SK-N-SH (cell line): ENCODE measurements around the gene TAF11L11.
"Not testable (repeated sequence)": the region's sequence is repeated elsewhere in the genome, so short reads cannot be mapped to it uniquely, and the experiment has no call there.

Experiments
- CHD2 ChIP-seq: fragments of 150-350 bp; IDR thresholded peaks from 2 replicates; pipeline ENCODE4 v1.6.1; 2018; ENCODE audit warnings: low read length; ENCODE audit not compliant: partially characterized antibody
- EZH2phosphoT487 ChIP-seq: fragments of 200-600 bp; sonication (generic); IDR thresholded peaks from 2 replicates; pipeline ENCODE4 v1.6.1; 2017; ENCODE audit warnings: low read depth, mixed run types, mild to moderate bottlenecking, antibody characterized with exemption, moderate library complexity, borderline replicate concordance
- FOXJ3 ChIP-seq: sonication (generic); formaldehyde crosslinking; IDR thresholded peaks from 2 replicates; pipeline ENCODE4 v1.5.1; 2020; ENCODE audit warnings: mild to moderate bottlenecking, missing genetic modification reagents
- FOXM1 ChIP-seq: IDR thresholded peaks from 2 replicates; pipeline ENCODE4 v1.4.0; 2012; ENCODE audit warnings: low read depth, mild to moderate bottlenecking
- JUND ChIP-seq: IDR thresholded peaks from 2 replicates; pipeline ENCODE4 v1.4.0; 2012
- MEF2A ChIP-seq: IDR thresholded peaks from 2 replicates; pipeline ENCODE4 v1.4.0; 2012; ENCODE audit warnings: low read depth, borderline replicate concordance
- NFIC ChIP-seq: IDR thresholded peaks from 2 replicates; pipeline ENCODE4 v1.4.0; 2012; ENCODE audit warnings: borderline replicate concordance
- POLR2AphosphoS5 ChIP-seq: IDR thresholded peaks from 2 replicates; pipeline ENCODE4 v1.6.1; 2012; ENCODE audit warnings: low read depth, low read length
- TF ChIP-seq, protein P1 (sequence below): fragments of 200-600 bp; sonication (generic); IDR thresholded peaks from 2 replicates; pipeline ENCODE4 v1.6.1; 2017; ENCODE audit warnings: antibody characterized with exemption, mild to moderate bottlenecking, moderate library complexity
- TF ChIP-seq, protein P2 (sequence below): IDR thresholded peaks from 2 replicates; pipeline ENCODE4 v1.4.0; 2012; ENCODE audit warnings: low read depth

DNA sequence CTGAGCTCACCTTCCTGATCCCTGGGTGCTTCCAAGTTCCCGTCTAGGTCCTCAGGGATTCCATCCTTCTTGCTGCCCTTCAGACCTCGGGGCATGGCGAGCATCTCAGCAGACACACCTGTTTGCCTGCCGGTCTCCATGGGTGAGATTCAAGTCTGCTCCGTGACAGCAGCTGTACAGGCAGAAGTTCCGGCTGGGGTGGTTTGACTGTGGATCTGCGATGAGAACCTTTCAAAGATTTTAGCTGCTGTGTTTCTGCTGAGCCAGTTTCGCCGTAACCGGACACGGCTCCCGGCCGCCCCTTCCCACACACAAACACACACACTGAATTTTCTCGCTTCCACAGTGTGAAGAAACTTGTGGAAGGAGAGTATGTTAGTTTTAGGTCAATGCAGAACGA lies 9.7 kb upstream of the TAF11L11 start, which contains the start of gene TAF11L9:
- TF ChIP-seq, protein P1, sequence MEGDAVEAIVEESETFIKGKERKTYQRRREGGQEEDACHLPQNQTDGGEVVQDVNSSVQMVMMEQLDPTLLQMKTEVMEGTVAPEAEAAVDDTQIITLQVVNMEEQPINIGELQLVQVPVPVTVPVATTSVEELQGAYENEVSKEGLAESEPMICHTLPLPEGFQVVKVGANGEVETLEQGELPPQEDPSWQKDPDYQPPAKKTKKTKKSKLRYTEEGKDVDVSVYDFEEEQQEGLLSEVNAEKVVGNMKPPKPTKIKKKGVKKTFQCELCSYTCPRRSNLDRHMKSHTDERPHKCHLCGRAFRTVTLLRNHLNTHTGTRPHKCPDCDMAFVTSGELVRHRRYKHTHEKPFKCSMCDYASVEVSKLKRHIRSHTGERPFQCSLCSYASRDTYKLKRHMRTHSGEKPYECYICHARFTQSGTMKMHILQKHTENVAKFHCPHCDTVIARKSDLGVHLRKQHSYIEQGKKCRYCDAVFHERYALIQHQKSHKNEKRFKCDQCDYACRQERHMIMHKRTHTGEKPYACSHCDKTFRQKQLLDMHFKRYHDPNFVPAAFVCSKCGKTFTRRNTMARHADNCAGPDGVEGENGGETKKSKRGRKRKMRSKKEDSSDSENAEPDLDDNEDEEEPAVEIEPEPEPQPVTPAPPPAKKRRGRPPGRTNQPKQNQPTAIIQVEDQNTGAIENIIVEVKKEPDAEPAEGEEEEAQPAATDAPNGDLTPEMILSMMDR = not testable (repeated sequence)
- TF ChIP-seq JUND; FOXJ3 (CRISPR knock-in tag); MEF2A; NFIC; FOXM1; POLR2AphosphoS5; EZH2phosphoT487; CHD2: not testable (repeated sequence)
- TF ChIP-seq, protein P2, sequence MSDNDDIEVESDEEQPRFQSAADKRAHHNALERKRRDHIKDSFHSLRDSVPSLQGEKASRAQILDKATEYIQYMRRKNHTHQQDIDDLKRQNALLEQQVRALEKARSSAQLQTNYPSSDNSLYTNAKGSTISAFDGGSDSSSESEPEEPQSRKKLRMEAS = not testable (repeated sequence)
